GM20431 (cell line): ENCODE measurements around the gene XXYLT1.

ENCODE experiments used
- in situ Hi-C: fragments of 300-500 bp; cut with MseI, MboI; formaldehyde crosslinking; loops from one replicate; pipeline ENCODE4 v1.15.0; 2020; ENCODE audit warnings: low sequenced_read_pairs; ENCODE audit not compliant: unreplicated experiment

Gene XXYLT1

DNA sequence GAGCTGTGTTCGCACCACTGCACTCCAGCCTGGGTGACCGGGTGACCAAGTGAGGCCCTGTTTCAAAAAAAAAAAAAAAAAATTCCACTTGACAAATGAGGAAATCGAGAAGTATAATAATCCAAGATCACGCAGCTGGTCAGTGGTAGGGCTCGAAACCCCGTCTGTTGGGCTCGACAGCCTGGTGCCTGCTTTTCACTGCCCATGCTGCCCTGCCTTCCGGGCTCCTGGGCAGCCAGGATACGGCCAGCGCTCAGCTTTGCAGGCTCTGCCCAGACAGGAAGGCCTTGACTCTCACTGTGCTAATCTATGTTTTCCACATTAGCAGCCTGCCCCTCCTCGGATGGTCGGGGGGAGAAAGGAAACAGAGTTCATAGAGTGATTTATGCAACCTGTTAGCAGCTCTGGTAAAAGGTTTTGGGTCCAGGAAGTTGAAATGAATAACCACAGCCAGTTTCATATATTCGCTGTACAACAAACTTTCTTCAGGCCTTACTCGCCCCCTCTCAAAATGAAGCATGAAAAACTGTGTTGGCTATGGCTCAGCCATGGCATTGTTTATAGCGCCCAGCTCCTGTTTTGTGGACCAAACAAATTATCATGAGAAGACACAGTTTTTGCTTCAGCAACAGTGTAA, 108.8 kb downstream of the XXYLT1 start:
- in situ Hi-C loops: no loop called here

- in situ Hi-C loops: no loop called here
These were observed 110.0 kb downstream of the XXYLT1 start for GRCh38 chr3:195160908-195161434.

GRCh38 chr3:195160257-195160898, 110.6 kb downstream of the XXYLT1 start:
- in situ Hi-C loops: no loop called here

DNA sequence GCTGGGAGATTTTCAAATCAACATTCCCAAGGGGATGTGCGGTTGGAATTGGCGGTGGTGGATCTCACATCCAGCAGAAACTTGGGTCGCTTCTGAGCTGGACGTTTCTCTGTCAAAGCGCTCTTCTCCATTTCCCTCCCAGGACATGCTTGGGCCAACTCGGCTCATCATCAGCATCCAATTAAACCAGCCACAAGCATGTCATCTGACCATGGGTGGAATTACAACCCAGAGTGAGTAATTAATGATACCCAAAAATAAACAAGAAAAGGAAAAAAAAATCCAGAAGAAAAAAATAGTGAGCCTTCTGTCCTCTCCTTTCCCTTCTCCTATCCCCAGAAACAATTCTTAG, 111.2 kb downstream of the XXYLT1 start:
- in situ Hi-C loops: loop anchor here (10.0 kb wide), 1 partner anchor 95 kb away; no protein-coding TSS in a partner anchor

- in situ Hi-C loops: loop anchor here (10.0 kb wide), 1 partner anchor 96 kb away; no protein-coding TSS in a partner anchor
These were observed 111.7 kb downstream of the XXYLT1 start for GRCh38 chr3:195159117-195159813.

DNA sequence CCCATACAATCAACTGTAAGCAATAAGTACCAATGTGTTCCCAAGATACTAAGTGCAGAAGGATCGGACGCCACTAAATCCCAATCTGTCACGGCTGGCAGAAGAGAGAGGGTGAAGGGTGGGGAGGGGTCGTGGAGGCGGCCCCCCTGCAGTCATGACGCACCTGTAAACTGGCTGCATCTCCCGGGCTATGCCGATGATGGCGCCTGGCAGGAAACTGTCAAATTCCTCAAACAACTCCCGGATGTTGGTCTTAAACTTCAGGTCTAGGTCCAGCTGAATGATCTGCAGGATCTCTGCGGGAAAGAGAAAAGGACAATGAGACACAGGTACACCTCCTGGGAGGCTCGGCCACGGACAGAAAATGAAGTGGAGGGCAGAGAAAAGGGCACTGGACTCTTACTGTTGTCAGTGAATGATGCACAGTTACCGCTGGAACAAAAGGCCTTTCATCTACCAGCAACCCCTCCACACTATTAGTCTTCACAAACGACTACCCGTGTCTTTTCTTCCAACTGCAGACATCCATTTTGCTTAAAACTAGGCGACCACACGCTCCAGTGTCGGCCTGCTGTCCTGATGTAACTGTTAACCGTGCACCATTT, 114.6 kb downstream of the XXYLT1 start:
- in situ Hi-C loops: loop anchor here (10.0 kb wide), 1 partner anchor 98 kb away; no protein-coding TSS in a partner anchor

GRCh38 chr3:195155570-195156241, 115.3 kb downstream of the XXYLT1 start:
- in situ Hi-C loops: loop anchor here (10.0 kb wide), 1 partner anchor 99 kb away; no protein-coding TSS in a partner anchor

DNA sequence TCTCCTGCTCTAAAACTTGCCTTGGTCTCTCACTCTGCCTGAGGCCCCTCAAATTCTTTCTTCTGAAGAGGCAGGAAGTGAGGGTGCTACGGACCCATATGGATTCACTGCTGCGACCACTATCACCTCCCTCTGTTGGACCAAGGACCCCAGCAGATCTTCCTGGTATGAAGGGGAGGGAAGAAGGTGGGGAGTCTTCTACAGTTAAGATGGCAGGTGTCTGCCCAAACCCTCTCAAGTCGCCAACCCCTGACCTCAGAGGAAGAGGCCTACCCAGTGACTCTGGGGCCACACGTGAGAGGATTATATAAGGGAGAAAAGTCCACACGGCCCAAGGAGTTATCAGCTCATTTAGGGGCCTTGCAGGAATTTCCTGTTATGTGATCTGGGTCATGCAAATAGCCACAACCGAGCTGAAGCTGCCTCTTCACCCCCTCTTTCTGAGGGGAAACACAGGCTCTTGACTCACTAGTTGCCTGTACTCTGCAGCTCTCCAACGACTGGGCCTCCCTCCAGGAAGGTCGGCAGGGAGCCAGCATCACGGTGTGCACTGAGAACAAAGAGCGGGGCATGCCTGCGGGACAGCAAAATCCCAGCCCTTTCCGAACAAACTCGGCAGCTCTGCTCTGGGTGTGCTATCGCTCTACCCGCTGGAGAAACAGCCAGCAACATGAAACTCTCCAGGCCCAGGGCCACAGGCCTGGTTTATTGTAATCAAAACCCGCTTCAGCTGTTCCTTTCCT, 116.0 kb downstream of the XXYLT1 start:
- in situ Hi-C loops: loop anchor here (10.0 kb wide), 1 partner anchor 100 kb away; no protein-coding TSS in a partner anchor

- in situ Hi-C loops: loop anchor here (10.0 kb wide), 1 partner anchor 101 kb away; no protein-coding TSS in a partner anchor
These were observed 116.7 kb downstream of the XXYLT1 start for GRCh38 chr3:195154111-195154791.

GRCh38 chr3:195153653-195154052, 117.3 kb downstream of the XXYLT1 start:
- in situ Hi-C loops: loop anchor here (10.0 kb wide), 1 partner anchor 101 kb away; no protein-coding TSS in a partner anchor

GRCh38 chr3:195153130-195153529, 117.8 kb downstream of the XXYLT1 start:
- in situ Hi-C loops: loop anchor here (10.0 kb wide), 1 partner anchor 102 kb away; no protein-coding TSS in a partner anchor

DNA sequence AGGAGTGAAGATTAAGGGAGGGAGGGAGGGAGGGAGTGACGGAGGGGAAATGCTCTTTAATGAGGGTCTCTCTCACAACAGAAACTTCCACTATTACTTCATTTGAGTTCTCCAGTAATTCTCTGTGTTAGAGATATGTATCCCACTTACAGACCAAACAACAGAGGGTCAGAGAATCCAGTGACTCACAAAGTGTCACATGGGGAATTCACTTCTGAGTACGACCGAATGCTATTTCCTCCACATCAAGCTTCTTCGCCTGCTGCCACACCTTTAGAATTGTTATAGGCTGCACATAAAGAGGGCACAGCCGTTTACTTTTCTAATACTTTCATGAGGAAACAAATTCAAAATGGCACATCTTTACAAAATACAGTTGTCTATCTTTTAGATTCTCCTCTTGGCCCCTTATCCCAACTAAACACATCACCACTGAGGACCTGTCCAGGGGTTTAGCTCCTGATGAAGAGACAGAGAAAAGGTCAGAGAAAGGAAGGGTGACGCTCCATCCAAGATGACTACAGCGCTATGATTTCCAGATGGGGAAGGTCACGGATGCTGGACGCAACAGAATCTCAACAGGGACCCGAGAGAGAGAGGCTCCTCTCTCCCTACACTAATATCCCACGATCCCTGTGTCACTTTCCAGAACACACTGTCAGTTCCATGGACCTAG, 119.0 kb downstream of the XXYLT1 start:
- in situ Hi-C loops: loop anchor here (10.0 kb wide), 1 partner anchor 103 kb away; no protein-coding TSS in a partner anchor

- in situ Hi-C loops: loop anchor here (10.0 kb wide), 1 partner anchor 103 kb away; no protein-coding TSS in a partner anchor
These were observed 119.6 kb downstream of the XXYLT1 start for GRCh38 chr3:195151402-195151801.

DNA sequence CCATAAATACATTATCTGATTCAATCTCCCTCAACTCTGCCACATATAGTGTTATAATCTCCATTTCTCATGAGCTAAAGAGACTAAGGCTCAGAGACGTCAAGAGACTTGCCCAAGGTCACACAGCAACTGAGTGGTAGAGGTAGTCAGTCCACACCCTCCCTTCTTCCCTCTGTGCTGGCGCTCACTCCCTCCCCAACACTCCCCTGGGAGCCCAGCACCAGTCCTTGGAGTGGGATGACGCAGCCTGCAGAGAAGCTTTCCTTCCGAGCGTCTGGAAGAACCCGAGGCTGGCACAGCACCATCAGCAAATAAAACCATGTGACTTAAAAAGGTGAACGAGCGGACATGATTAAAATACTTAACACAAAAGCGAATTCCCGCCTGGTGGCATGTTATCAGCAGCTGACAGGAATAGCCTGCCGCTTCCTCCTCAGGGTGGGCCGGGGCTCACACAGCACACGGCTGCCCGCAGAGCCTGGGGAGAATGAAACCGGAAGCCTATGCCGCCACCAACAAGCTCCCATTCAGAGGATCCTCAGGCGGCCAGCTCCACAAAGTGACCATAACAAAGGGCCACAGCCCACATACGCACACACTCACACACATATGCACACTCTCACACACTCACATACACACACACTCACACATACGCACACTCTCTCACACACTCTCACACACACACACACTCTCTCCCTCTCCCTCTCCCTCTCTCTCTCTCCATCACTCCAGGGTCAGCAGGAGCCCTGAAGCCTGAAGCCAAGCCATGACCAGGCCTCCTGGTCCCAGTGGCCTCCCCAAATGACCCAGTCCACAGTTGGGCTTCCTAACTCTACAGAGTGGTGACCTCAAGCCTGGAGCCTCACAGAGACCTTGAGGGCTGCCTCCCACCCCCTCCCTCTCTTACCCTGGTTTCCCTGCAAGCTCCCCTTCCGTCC, 120.5 kb downstream of the XXYLT1 start:
- in situ Hi-C loops: loop anchor here (10.0 kb wide), 1 partner anchor 104 kb away; no protein-coding TSS in a partner anchor

GRCh38 chr3:195149292-195150030, 121.5 kb downstream of the XXYLT1 start:
- in situ Hi-C loops: loop anchor here (10.0 kb wide), 1 partner anchor 105 kb away; no protein-coding TSS in a partner anchor

- in situ Hi-C loops: no loop called here
These were observed 122.4 kb downstream of the XXYLT1 start for GRCh38 chr3:195148549-195148948.
